Caco-2 (cell line): ENCODE measurements around the gene CCDC142. TPM values are rescaled to one million over a fixed set of nuclear protein-coding genes. Genes with fewer than 3 reads are reported as not detected.
"Not testable (repeated sequence)": the region's sequence is repeated elsewhere in the genome, so short reads cannot be mapped to it uniquely, and the experiment has no call there.

Source experiments
- BruUV-seq: library from RNA; stranded (reverse); fragments of 400-500 nt; replicated peaks from 2 replicates; lab custom pipeline; 2021; lab: Mats Ljungman, UMichigan
- CTCF ChIA-PET: fragments of 300-600 bp; sonication (Branson Sonifier 250); formaldehyde crosslinking; loops from one replicate; lab custom pipeline; 2022; ENCODE audit warnings: antibody characterized with exemption; lab: Charles Lee
- POLR2A ChIA-PET: fragments of 300-600 bp; sonication (Branson Sonifier 250); formaldehyde crosslinking; loops from one replicate; lab custom pipeline; 2022; ENCODE audit warnings: antibody characterized with exemption; lab: Charles Lee
- DNase-seq, 2 experiments: peaks; one replicate each; pipeline versions ENCODE4 v3.0.0 to v3.0.0-alpha.2; 2020 to 2022
- H3K27me3 ChIP-seq: replicated peaks from 2 replicates; pipeline ENCODE4 v1.6.0; 2011; ENCODE audit warnings: low read length; ENCODE audit not compliant: control insufficient read depth, insufficient read depth
- H3K36me3 ChIP-seq: 2 replicates; pipeline ENCODE4 v1.5.1; 2011; ENCODE audit warnings: low read length; ENCODE audit not compliant: control insufficient read depth, insufficient read depth
- H3K4me1 ChIP-seq: fragments of 250-450 bp; sonication (Bioruptor Pico); 2 replicates; pipeline ENCODE4 v1.5.1; 2020; ENCODE audit warnings: mild to moderate bottlenecking
- H3K4me3 ChIP-seq: 2 replicates; pipeline ENCODE4 v1.5.1; 2011; ENCODE audit warnings: low read depth, mild to moderate bottlenecking, control low read depth, low read length
- H3K9me3 ChIP-seq: fragments of 250-450 bp; sonication (Bioruptor Pico); 2 replicates; pipeline ENCODE4 v1.5.1; 2020; ENCODE audit warnings: mild to moderate bottlenecking, moderate library complexity
- H3K27ac Mint-ChIP-seq: one replicate; pipeline ENCODE4 v1.8.0; 2022; ENCODE audit warnings: mixed read lengths; ENCODE audit not compliant: unreplicated experiment
- H3K27me3 Mint-ChIP-seq: one replicate; pipeline ENCODE4 v1.8.0; 2022; ENCODE audit warnings: mixed read lengths; ENCODE audit not compliant: insufficient read depth, unreplicated experiment
- H3K36me3 Mint-ChIP-seq: one replicate; pipeline ENCODE4 v1.8.0; 2022; ENCODE audit warnings: mild to moderate bottlenecking, mixed read lengths; ENCODE audit not compliant: insufficient read depth, unreplicated experiment
- H3K4me1 Mint-ChIP-seq: one replicate; pipeline ENCODE4 v1.8.0; 2022; ENCODE audit warnings: low read depth, mixed read lengths; ENCODE audit not compliant: unreplicated experiment
- H3K4me3 Mint-ChIP-seq: one replicate; pipeline ENCODE4 v1.8.0; 2022; ENCODE audit warnings: mild to moderate bottlenecking, moderate library complexity, mixed read lengths; ENCODE audit not compliant: unreplicated experiment
- H3K9me3 Mint-ChIP-seq: one replicate; pipeline ENCODE4 v1.8.0; 2022; ENCODE audit warnings: mixed read lengths; ENCODE audit not compliant: unreplicated experiment
- intact Hi-C: fragments of 100-400 bp; cut with micrococcal nuclease; formaldehyde crosslinking; loops from one replicate; pipeline ENCODE4 v1.10.0; 2022; ENCODE audit not compliant: unreplicated experiment
- total RNA-seq: library from RNA; stranded (reverse); gene quantifications from 2 replicates; pipeline ENCODE4 v1.2.3, GENCODE V29; 2022
- TF ChIP-seq, protein P1 (sequence below), 2 experiments: fragments of 200-600 bp in 1 of 2; IDR thresholded peaks; 1 replicate in 1 of 2; 2 replicates in 1 of 2; pipeline versions ENCODE4 v1.5.1 to v1.8.0; 2011 to 2022; ENCODE audit warnings: antibody characterized with exemption in 1 of 2, control low read depth in 1 of 2, inconsistent platforms in 1 of 2, low read depth in 1 of 2, low read length in 1 of 2, mild to moderate bottlenecking in 1 of 2, moderate library complexity in 1 of 2; ENCODE audit not compliant: insufficient read depth in 1 of 2, severe bottlenecking in 1 of 2, unreplicated experiment in 1 of 2

CCDC142 gene
- total RNA-seq, 1 experiment from 2014 or later, result 39.0 TPM

DNA sequence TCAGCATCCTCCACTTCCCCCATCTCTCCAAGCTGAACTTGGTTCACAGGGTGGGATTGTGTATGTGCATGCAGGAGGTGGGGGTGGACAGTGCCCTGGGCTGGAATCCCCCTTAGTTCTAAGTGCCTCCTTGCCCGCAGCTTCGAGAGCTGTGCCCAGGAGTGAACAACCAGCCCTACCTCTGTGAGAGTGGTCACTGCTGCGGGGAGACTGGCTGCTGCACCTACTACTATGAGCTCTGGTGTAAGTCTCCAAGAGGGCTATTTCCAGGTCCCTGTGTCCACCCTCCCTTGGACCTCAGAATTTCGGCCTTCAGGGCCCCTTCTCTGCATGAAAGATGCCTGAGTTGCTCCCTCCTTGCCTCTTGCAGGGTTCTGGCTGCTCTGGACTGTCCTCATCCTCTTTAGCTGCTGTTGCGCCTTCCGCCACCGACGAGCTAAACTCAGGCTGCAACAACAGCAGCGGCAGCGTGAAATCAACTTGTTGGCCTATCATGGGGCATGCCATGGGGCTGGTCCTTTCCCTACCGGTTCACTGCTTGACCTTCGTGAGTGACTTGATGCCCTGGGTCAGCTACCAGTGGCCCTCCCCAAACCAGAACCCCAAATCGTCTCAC, 23.2 kb downstream of the CCDC142 start:
- intact Hi-C loops, result loop anchor here (2.0 kb wide), 1 partner anchor 47 kb away; the partner anchor contains the start of gene PCGF1
- CTCF ChIA-PET, BruUV-seq, H3K36me3 ChIP-seq, H3K27me3 Mint-ChIP-seq, H3K9me3 Mint-ChIP-seq, H3K27me3 ChIP-seq, DNase-seq, H3K9me3 ChIP-seq, H3K4me1 ChIP-seq: not testable (repeated sequence)
- POLR2A ChIA-PET, result interaction anchor here (2.0 to 2.7 kb wide), 2 partner anchors 14 to 17 kb away, joined by 20 read pairs; partner anchors contain the start of gene MRPL53
- Mint-ChIP-seq H3K4me1 (peaks cover 37% of the 10 kb centered on the region), H3K36me3 (peaks cover 71% of the 10 kb centered on the region), H3K27ac (peak overlapping the region; percentile 74), H3K4me3 (peak overlapping the region; percentile 95)
- H3K4me3 ChIP-seq, result peak overlapping the region; percentile 45

DNA sequence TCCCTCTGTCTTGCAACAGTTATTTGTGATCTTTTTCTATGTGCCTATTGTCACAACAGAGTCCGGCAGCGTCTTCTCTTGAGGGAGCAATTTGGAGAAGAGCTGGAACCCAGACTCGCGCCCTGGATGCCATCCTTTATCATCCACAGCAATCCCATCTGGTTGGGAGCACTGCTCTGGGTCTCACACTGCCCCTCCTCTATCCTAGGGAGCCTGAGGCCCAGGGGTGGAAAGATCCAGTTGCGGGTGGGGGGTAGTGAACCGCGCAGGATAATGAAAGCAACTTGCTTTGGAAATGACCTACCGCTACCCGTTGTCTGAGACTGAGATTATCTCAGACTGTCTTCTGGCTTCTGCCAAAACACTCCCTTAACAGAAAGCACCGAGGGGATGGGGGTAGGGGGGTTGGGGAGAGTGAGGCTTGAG, 23.8 kb downstream of the CCDC142 start:
- H3K36me3 ChIP-seq, result peaks cover 4% of the 10 kb centered on the region
- H3K36me3 Mint-ChIP-seq, result peaks cover 71% of the 10 kb centered on the region
- CTCF ChIA-PET, result interaction anchor here (0.5 to 1.6 kb wide), 7 partner anchors 8 to 68 kb away, joined by 3 to 8 read pairs (median 6); partner anchors contain the start of genes CCDC142, MRPL53 and TTC31
- no peak for DNase-seq
- POLR2A ChIA-PET, result interaction anchor here (0.7 to 2.7 kb wide), 10 partner anchors 8 to 630 kb away, joined by 3 to 24 read pairs (median 6); partner anchors contain the start of genes AUP1, HTRA2, MRPL53 and STAMBP
- TF ChIP-seq, protein P1, sequence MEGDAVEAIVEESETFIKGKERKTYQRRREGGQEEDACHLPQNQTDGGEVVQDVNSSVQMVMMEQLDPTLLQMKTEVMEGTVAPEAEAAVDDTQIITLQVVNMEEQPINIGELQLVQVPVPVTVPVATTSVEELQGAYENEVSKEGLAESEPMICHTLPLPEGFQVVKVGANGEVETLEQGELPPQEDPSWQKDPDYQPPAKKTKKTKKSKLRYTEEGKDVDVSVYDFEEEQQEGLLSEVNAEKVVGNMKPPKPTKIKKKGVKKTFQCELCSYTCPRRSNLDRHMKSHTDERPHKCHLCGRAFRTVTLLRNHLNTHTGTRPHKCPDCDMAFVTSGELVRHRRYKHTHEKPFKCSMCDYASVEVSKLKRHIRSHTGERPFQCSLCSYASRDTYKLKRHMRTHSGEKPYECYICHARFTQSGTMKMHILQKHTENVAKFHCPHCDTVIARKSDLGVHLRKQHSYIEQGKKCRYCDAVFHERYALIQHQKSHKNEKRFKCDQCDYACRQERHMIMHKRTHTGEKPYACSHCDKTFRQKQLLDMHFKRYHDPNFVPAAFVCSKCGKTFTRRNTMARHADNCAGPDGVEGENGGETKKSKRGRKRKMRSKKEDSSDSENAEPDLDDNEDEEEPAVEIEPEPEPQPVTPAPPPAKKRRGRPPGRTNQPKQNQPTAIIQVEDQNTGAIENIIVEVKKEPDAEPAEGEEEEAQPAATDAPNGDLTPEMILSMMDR (IDR thresholded peaks at IDR 0.05; ENCODE audit: insufficient read depth in 1 of 2, low read depth in 1 of 2, low read length in 1 of 2, severe bottlenecking in 1 of 2, unreplicated experiment in 1 of 2), result no peak
- intact Hi-C loops, result loop anchor here (1.0 to 2.0 kb wide), 5 partner anchors 7 to 48 kb away; partner anchors contain the start of genes MRPL53, PCGF1 and TTC31
- peaks cover 10% of the 10 kb centered on the region; the same call in 1 of the 2 replicates for H3K4me1 ChIP-seq
- H3K4me3 Mint-ChIP-seq, result peak overlapping the region; percentile 95
- BruUV-seq, result no TSS peak
- H3K4me1 Mint-ChIP-seq, result peaks cover 41% of the 10 kb centered on the region
- H3K4me3 ChIP-seq, result peak overlapping the region; percentile 45
- H3K27ac Mint-ChIP-seq, result peak overlapping the region; percentile 74
- H3K9me3 Mint-ChIP-seq, result no peaks in the 10 kb centered on the region
- H3K27me3 ChIP-seq, result no peaks in the 10 kb centered on the region
- H3K9me3 ChIP-seq, result no peaks in the 10 kb centered on the region
- no peaks in the 10 kb centered on the region for H3K27me3 Mint-ChIP-seq

DNA sequence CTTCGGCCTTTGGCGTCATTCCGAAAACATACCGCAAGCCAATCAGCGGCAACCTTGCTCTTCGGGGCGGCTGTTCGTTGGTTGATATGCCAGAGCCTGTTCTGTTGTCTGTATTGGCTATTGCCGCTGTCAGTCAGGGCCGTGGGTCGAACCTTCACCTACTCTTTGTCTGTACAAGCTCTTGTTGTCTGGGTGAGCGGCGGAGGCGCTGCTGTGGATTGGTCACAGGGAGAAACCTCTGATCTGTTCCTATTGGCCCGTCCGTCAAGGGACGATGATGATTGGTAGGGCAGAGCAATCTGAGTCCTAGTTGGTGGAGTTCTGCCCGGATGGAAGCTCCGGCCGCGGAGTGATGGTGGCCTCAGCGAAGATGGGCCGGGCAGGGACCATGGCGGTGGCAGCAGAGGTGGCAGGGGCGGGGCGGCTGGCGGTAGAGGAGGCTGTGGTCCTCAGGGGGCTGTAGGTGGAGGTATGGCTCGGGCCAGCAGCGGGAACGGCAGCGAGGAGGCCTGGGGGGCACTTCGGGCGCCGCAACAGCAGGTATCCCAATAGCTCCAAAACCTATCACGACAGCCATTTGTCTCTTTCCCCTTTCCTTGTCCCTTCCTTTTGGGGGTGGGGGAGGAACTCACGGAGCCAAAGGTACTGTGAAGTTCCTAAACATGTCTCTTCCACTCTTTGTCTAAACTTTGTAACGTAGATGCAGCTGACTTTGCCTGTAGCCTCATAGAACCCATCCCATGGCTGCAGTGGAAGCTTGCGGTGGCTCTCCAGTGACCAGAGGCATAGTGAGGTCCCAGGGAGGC, 24.5 kb downstream of the CCDC142 start, which contains the start of gene WBP1:
TSS of gene WBP1 (plus strand) at position 307 of the 806 bp plus-strand sequence. CDS start at position 472, 165 bp downstream.
- Mint-ChIP-seq H3K9me3 (no peaks in the 10 kb centered on the region), H3K27ac (peak within 1 kb of the TSS; percentile 74), H3K27me3 (no peaks in the 10 kb centered on the region), H3K4me1 (peaks cover 42% of the 10 kb centered on the region), H3K4me3 (peak within 1 kb of the TSS; percentile 95), H3K36me3 (peaks cover 69% of the 10 kb centered on the region)
- Histone ChIP-seq H3K4me3 (peak within 1 kb of the TSS; percentile 65), H3K9me3 (no peaks in the 10 kb centered on the region), H3K27me3 (no peaks in the 10 kb centered on the region), H3K4me1 (peaks cover 10% of the 10 kb centered on the region; the same call in 1 of the 2 replicates), H3K36me3 (peaks cover 4% of the 10 kb centered on the region)
- TF ChIP-seq, protein P1 (IDR thresholded peaks at IDR 0.05; ENCODE audit: insufficient read depth in 1 of 2, low read depth in 1 of 2, low read length in 1 of 2, severe bottlenecking in 1 of 2, unreplicated experiment in 1 of 2), result no peak
- peak; percentile 100 for DNase-seq
- intact Hi-C loops, result loop anchor here (1.0 to 2.0 kb wide), 5 partner anchors 8 to 48 kb away; partner anchors contain the start of genes MRPL53, PCGF1 and TTC31
- CTCF ChIA-PET, result interaction anchor here (0.5 to 1.6 kb wide), 9 partner anchors 8 to 67 kb away, joined by 3 to 8 read pairs (median 6); partner anchors contain the start of genes C2orf81, CCDC142, MRPL53 and TTC31
- POLR2A ChIA-PET, result interaction anchor here (0.7 to 2.7 kb wide), 11 partner anchors 9 to 630 kb away, joined by 3 to 24 read pairs (median 5); partner anchors contain the start of genes AUP1, HTRA2, MRPL53 and STAMBP
- BruUV-seq, result TSS peak; percentile 58
